ENCODE data around the gene MACROD2.

MACROD2 gene

DNA sequence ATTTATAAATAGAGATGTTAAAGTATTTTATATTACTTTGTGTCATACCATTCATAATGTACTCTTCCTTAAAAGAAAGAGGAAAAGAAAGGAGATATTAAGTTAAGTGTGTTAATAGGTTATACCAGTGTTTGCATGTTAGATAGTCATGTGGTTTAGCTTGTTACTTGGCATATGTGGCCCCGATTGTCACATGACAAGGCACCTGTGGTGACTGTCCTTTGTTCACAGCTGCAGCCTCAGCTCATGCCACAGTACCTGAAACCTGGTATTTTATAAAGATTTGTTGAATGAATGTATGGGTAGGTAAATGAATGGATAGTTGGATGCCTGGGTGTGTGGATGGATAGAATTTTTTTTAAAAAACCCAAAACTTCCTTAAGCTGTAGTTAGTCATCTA is 648.2 kb downstream of the MACROD2 start:
- no peak for TF ChIP-seq CTCF (IDR thresholded peaks at IDR 0.05; ENCODE audit: low read depth, low read length, missing control alignments)
- DNase-seq (ENCODE audit: extremely low read depth, low read depth) = no peak

GRCh38 chr20:14644306-14645097 is 649.2 kb downstream of the MACROD2 start:
- H3K4me3 ChIP-seq (replicated peaks; ENCODE audit: low read depth, low read length) = no peak overlapping the region
- TF ChIP-seq CTCF (IDR thresholded peaks at IDR 0.05; ENCODE audit: low read depth, low read length, missing control alignments) = no peak
- no peak for DNase-seq (ENCODE audit: extremely low read depth, low read depth)

More for the DNA sequence above, 648.2 kb downstream of the MACROD2 start:
- no peak overlapping the region for H3K4me3 ChIP-seq (replicated peaks; ENCODE audit: low read depth, low read length)

DNA sequence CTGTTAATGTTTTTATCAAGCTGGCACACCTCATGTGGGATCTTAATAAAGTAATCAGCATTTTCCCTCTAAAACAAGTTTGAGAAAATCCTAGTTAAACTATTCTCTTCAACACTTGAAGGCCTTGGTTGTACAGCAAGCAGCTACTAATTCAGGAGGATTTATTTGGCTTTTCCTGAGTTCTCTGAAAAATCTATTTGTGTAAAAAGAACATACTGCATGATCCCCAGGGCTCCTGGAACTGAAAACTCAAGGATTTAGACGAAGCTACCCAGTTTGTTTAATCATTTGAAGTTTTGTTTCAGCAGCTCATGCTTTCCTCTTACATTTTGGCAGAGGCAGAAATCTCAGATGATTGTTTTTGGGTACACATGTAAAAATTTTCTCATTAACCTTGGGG is 651.7 kb downstream of the MACROD2 start:
- TF ChIP-seq CTCF (IDR thresholded peaks at IDR 0.05; ENCODE audit: low read depth, low read length, missing control alignments) = no peak
- DNase-seq (ENCODE audit: extremely low read depth, low read depth) = no peak
- H3K4me3 ChIP-seq (replicated peaks; ENCODE audit: low read depth, low read length) = no peak overlapping the region

- H3K4me3 ChIP-seq (replicated peaks; ENCODE audit: low read depth, low read length) = no peak overlapping the region
- DNase-seq (ENCODE audit: extremely low read depth, low read depth) = no peak
- no peak for TF ChIP-seq CTCF (IDR thresholded peaks at IDR 0.05; ENCODE audit: low read depth, low read length, missing control alignments)
These were observed 654.3 kb downstream of the MACROD2 start for GRCh38 chr20:14649662-14650061.

- TF ChIP-seq CTCF (IDR thresholded peaks at IDR 0.05; ENCODE audit: low read depth, low read length, missing control alignments) = no peak
- H3K4me3 ChIP-seq (replicated peaks; ENCODE audit: low read depth, low read length) = no peak overlapping the region
- no peak for DNase-seq (ENCODE audit: extremely low read depth, low read depth)
These were observed 662.1 kb downstream of the MACROD2 start for GRCh38 chr20:14657266-14658005.

DNA sequence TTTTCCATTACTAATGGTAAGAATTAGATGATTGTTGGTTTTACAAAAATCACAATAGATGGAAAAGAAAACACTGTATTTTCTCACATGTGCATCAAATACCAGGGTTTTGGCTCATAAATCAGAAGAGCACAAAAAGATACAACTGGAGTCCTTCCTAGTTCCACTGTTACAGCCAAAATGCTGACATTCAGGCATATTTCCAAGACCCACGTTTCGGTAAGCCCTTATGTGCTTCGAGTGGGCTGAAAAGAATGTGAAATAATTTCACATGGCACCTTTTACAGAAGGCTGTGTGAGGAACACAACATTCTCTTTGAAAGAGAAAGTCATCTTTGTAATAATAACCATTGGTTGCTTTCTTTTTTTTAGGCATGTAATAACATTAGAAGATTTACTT is 668.8 kb downstream of the MACROD2 start:
- no peak for TF ChIP-seq CTCF (IDR thresholded peaks at IDR 0.05; ENCODE audit: low read depth, low read length, missing control alignments)
- no peak for DNase-seq (ENCODE audit: extremely low read depth, low read depth)
- no peak overlapping the region for H3K4me3 ChIP-seq (replicated peaks; ENCODE audit: low read depth, low read length)

All from HFF-Myc (cell line).